Lung (tissue), 12 donors: ENCODE data around the gene DIP2C. TPM values are rescaled to one million over a fixed set of nuclear protein-coding genes. Genes with fewer than 3 reads are reported as not detected.

Source experiments
- ATAC-seq: fragments of 200-7000 bp; cut with Tn5 transposase; one replicate; pipeline ENCODE4 v1.9.1; 2020; ENCODE audit warnings: moderate number of reproducible peaks; ENCODE audit not compliant: insufficient read depth, low FRiP score
- DNase-seq, 3 donors: peaks; one replicate each; pipeline ENCODE4 v3.0.0-alpha.2; 2013 to 2017
- H3K27ac ChIP-seq, 2 donors: one replicate each; pipeline ENCODE4 v1.5.1; 2013; ENCODE audit warnings: mild to moderate bottlenecking in 2 of 2, moderate library complexity in 2 of 2, control low read depth in 1 of 2, inconsistent platforms in 1 of 2, low read depth in 1 of 2, low read length in 1 of 2
- H3K27me3 ChIP-seq, 3 donors: one replicate each; pipeline ENCODE4 v1.5.1; 2013; ENCODE audit warnings: low read length in 2 of 3; ENCODE audit not compliant: control insufficient read depth in 3 of 3, insufficient read depth in 3 of 3
- H3K36me3 ChIP-seq, 4 donors: one replicate each; pipeline ENCODE4 v1.5.1; 2013; ENCODE audit warnings: low read length in 4 of 4, mild to moderate bottlenecking in 1 of 4, moderate library complexity in 1 of 4; ENCODE audit not compliant: control insufficient read depth in 4 of 4, insufficient read depth in 4 of 4
- H3K4me1 ChIP-seq, 5 donors: one replicate each; pipeline ENCODE4 v1.5.1; 2013; ENCODE audit warnings: low read length in 5 of 5, mild to moderate bottlenecking in 2 of 5, moderate library complexity in 1 of 5; ENCODE audit not compliant: control insufficient read depth in 5 of 5, insufficient read depth in 5 of 5
- H3K4me3 ChIP-seq: one replicate; pipeline ENCODE4 v1.5.1; 2013; ENCODE audit warnings: mild to moderate bottlenecking, control low read depth, moderate library complexity
- H3K9ac ChIP-seq, 2 donors: one replicate each; pipeline ENCODE4 v1.5.1; 2013; ENCODE audit warnings: low read length in 2 of 2, control low read depth in 1 of 2; ENCODE audit not compliant: insufficient read depth in 1 of 2
- H3K9me3 ChIP-seq, 4 donors: one replicate each; pipeline ENCODE4 v1.5.1; 2013; ENCODE audit warnings: low read length in 3 of 4, mild to moderate bottlenecking in 1 of 4, moderate library complexity in 1 of 4; ENCODE audit not compliant: control insufficient read depth in 4 of 4, insufficient read depth in 3 of 4
- WGBS, 2 donors: extraction: QIAGEN DNeasy Blood & Tissue Kit; methylation state at CpG; one replicate each; pipeline ENCODE4 v1.1.7; 2013; 5-methylcytosine and 5-hydroxymethylcytosine counted together
- polyA plus RNA-seq, 2 donors: library from polyadenylated mRNA; stranded (reverse); fragments of 200-250 nt; gene quantifications; one replicate each; pipeline ENCODE4 v1.2.1, GENCODE V29; 2013
- total RNA-seq, 2 donors: library from RNA; depleted of rRNA in 1 of 2; stranded (reverse); fragments of >200 nt in 1 of 2; gene quantifications; one replicate each; pipeline ENCODE4 v1.2.1, GENCODE V29; 2014 to 2021
- TF ChIP-seq, protein P1 (sequence below): IDR thresholded peaks from 2 replicates; pipeline ENCODE4 v1.5.1; 2012; ENCODE audit warnings: mild to moderate bottlenecking; ENCODE audit errors: control extremely low read depth, extremely low read depth
- donor health status: control.
- donor health status: control.
- donor health status: Bipolar disorder and iron deficiency.
- donor health status: healthy.
- donor health status: DM: yes; HTN: yes; CAD: no.

DIP2C gene
- total and polyA plus RNA-seq, 4 donors: 3.6 to 20.0 (median 9.5) TPM

DNA sequence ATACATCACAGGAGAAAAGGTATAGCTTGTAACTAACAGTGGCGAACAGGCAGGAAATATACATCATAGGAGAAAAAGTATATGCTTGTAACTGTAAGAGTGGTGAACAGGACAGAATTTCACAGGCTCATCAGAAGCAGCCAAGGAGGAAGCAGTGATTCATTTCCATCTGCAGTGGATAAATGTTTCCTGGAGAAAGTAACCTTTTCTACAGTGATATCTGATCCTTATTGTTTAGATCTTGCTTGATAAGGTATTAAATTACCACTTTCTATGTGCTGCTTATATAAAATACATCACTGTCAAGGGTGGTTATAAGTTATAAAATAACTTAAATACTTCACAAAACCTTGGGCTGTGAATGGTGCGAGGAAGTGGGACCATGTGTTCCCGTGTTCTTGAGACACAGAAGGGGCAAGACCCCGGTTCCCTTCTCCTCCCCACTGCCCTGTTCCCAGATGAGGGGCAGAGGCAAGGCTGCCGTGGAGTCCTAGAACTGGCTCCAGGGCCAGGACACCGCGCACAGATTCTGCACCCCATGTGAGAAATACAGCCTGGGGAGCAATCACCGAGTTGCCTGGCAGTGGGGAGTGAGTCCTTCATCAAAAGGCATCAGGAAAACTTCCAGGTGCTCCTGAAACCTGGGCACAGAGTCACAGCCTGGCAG lies 135.2 kb downstream of the DIP2C start:
- Histone ChIP-seq H3K4me1 (peaks cover 0 to 14% (median 3%) of the 10 kb centered on the region in 5 donors), H3K36me3 (no peaks in the 10 kb centered on the region), H3K4me3 (no peak overlapping the region), H3K9ac (no peak overlapping the region), H3K27ac (no peak overlapping the region), H3K27me3 (no peaks in the 10 kb centered on the region), H3K9me3 (no peaks in the 10 kb centered on the region)
- TF ChIP-seq, protein P1, sequence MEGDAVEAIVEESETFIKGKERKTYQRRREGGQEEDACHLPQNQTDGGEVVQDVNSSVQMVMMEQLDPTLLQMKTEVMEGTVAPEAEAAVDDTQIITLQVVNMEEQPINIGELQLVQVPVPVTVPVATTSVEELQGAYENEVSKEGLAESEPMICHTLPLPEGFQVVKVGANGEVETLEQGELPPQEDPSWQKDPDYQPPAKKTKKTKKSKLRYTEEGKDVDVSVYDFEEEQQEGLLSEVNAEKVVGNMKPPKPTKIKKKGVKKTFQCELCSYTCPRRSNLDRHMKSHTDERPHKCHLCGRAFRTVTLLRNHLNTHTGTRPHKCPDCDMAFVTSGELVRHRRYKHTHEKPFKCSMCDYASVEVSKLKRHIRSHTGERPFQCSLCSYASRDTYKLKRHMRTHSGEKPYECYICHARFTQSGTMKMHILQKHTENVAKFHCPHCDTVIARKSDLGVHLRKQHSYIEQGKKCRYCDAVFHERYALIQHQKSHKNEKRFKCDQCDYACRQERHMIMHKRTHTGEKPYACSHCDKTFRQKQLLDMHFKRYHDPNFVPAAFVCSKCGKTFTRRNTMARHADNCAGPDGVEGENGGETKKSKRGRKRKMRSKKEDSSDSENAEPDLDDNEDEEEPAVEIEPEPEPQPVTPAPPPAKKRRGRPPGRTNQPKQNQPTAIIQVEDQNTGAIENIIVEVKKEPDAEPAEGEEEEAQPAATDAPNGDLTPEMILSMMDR: no peak
- ATAC-seq: no peak
- no peak for DNase-seq
- WGBS, 2 donors: 85 to 86% methylated on average over 8 of the region's 8 CpGs

DNA sequence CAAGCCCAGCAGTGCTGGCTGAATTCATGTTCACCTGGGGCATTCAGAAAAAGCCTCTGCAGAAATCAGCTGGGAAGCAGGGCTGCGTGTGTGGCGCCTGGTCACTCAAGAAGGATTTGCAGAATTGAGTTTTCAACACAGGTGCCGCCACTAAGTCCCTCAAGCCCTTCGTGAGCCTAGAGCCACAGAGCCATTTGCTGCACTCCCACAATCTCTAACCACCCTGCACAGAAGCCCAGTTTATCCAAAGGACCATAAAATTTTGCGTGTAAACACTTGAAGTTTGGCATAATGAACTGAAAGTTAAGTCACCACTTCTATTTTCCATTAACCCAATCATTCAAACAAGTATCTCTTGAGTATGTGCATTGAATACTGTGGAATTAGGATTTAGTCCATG lies 136.2 kb downstream of the DIP2C start:
- TF ChIP-seq, protein P1: no peak
- no peak overlapping the region for H3K4me3 ChIP-seq
- WGBS, 2 donors: 65 to 81% methylated on average over 5 of the region's 5 CpGs
- no peak for ATAC-seq
- H3K36me3 ChIP-seq: no peaks in the 10 kb centered on the region
- H3K27ac ChIP-seq: peak overlapping the region in 1 of 2 donors; percentile 14
- peaks cover 0 to 14% (median 6%) of the 10 kb centered on the region in 5 donors for H3K4me1 ChIP-seq
- H3K9me3 ChIP-seq: no peaks in the 10 kb centered on the region
- no peak for DNase-seq
- no peaks in the 10 kb centered on the region for H3K27me3 ChIP-seq
- H3K9ac ChIP-seq: no peak overlapping the region

DNA sequence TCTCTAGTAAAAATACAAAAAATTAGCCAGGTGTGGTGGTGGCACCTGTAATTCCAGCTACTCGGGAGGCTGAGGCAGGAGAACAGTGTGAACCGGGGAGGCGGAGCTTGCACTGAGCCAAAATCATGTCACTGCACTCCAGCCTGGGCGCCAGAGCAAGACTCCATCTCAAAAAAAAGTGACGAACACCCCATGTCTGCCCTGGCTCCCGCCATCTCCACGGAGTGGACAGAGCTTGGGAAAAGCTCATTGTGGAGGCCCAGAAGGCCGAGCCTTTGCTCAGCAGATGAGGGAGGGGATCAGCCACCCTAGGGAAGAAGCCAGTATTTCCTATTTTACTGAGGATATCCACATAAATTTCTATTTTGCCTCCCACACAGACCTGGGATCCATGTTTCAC lies 136.8 kb downstream of the DIP2C start:
- TF ChIP-seq, protein P1: no peak
- WGBS, 2 donors: 93 to 94% methylated on average over 8 of the region's 8 CpGs
- no peak for ATAC-seq

More for the DNA sequence above, 136.8 kb downstream of the DIP2C start:
- H3K36me3 ChIP-seq: no peaks in the 10 kb centered on the region
- no peaks in the 10 kb centered on the region for H3K27me3 ChIP-seq
- H3K4me3 ChIP-seq: no peak overlapping the region
- H3K9me3 ChIP-seq: no peaks in the 10 kb centered on the region
- peaks cover 0 to 19% (median 9%) of the 10 kb centered on the region in 5 donors for H3K4me1 ChIP-seq
- no peak for DNase-seq
- no peak overlapping the region for H3K27ac ChIP-seq
- H3K9ac ChIP-seq: no peak overlapping the region
